LNCaP clone FGC (cell line): Measurements from ENCODE around the gene ZBTB34.

ENCODE experiments used
- DNase-seq: peaks from one replicate; pipeline ENCODE4 v3.0.0-alpha.2; 2011; ENCODE audit warnings: low read depth
- H3K4me3 ChIP-seq: 2 replicates; pipeline ENCODE4 v1.5.1; 2011; ENCODE audit warnings: mild to moderate bottlenecking, low read depth, low read length, control low read depth
- CTCF ChIP-seq: IDR thresholded peaks from 2 replicates; pipeline ENCODE4 v1.5.1; 2012; ENCODE audit warnings: mild to moderate bottlenecking; ENCODE audit not compliant: control insufficient read depth, insufficient read depth; ENCODE audit errors: extremely low read depth

The ZBTB34 gene

GRCh38 chr9:126883636-126884035, 23.2 kb downstream of the ZBTB34 start:
- DNase-seq = no peak
- no peak for TF ChIP-seq CTCF
- H3K4me3 ChIP-seq = no peak overlapping the region

- TF ChIP-seq CTCF = no peak
- no peak overlapping the region for H3K4me3 ChIP-seq
- DNase-seq = no peak
Observed at GRCh38 chr9:126885131-126885641, 24.7 kb downstream of the ZBTB34 start.

- no peak overlapping the region for H3K4me3 ChIP-seq
- DNase-seq = no peak
- TF ChIP-seq CTCF = no peak
Observed at GRCh38 chr9:126886034-126886822, 25.8 kb downstream of the ZBTB34 start.

GRCh38 chr9:126886897-126887296, 26.5 kb downstream of the ZBTB34 start:
- no peak for DNase-seq
- no peak for TF ChIP-seq CTCF
- no peak overlapping the region for H3K4me3 ChIP-seq

- no peak overlapping the region for H3K4me3 ChIP-seq
- TF ChIP-seq CTCF = no peak
- DNase-seq = no peak
Observed at GRCh38 chr9:126891676-126892075, 31.2 kb downstream of the ZBTB34 start.

- H3K4me3 ChIP-seq = no peak overlapping the region
- no peak for DNase-seq
- 0 out of 2 replicates have a peak, but pooled peaks have one; percentile 26 for TF ChIP-seq CTCF
Observed at GRCh38 chr9:126893079-126893478, 32.6 kb downstream of the ZBTB34 start.
